GM21381 (cell line): ENCODE data around the gene METTL22.

Experiments
- ATAC-seq: cut with Tn5 transposase; IDR thresholded peaks from one replicate; pipeline ENCODE4 v1.9.1; 2021; ENCODE audit warnings: mild to moderate bottlenecking, moderate library complexity; ENCODE audit not compliant: unreplicated experiment

METTL22 gene, protein sequence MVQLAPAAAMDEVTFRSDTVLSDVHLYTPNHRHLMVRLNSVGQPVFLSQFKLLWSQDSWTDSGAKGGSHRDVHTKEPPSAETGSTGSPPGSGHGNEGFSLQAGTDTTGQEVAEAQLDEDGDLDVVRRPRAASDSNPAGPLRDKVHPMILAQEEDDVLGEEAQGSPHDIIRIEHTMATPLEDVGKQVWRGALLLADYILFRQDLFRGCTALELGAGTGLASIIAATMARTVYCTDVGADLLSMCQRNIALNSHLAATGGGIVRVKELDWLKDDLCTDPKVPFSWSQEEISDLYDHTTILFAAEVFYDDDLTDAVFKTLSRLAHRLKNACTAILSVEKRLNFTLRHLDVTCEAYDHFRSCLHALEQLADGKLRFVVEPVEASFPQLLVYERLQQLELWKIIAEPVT

DNA sequence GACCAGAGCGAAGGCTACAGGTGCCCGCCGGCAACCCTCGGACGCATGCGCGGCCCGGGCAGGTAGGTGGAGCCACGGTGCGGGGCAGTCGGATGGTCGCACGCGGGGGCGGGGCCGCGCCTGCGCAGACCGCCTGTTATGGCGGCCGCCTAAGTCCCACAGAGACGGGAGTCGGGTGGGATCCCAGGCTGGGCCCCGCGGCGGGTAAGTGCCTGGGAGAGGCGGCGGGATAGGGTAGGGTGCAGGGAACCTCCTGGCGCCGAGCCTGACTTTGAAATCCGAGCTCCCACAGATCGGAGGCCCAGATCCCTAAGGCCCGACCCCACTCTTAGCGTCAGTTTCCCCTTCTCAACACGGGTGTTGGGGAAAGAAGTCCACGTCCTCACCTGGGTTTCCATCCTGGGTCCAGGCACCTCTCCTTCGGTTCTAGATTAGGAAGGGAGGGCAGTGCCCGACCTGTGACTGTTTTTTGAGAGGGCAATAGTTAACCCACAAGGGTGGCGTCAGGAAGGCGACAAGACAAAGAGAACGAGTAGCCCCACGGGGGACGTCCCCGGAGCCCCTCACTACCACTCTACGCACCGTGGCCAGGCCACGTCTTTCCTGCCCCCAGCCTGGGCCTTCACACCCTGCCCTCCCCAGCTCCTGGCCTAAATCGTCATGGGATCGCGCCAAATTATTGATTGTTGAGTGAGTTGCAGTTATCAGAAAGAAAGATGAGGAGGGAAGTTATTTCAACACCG lies at the start of gene METTL22:
METTL22 (plus strand) TSS at position 127 of the 743 bp plus-strand sequence. CDS start 3,968 bp downstream, outside the sequence.
- ATAC-seq: peak; percentile 91

DNA sequence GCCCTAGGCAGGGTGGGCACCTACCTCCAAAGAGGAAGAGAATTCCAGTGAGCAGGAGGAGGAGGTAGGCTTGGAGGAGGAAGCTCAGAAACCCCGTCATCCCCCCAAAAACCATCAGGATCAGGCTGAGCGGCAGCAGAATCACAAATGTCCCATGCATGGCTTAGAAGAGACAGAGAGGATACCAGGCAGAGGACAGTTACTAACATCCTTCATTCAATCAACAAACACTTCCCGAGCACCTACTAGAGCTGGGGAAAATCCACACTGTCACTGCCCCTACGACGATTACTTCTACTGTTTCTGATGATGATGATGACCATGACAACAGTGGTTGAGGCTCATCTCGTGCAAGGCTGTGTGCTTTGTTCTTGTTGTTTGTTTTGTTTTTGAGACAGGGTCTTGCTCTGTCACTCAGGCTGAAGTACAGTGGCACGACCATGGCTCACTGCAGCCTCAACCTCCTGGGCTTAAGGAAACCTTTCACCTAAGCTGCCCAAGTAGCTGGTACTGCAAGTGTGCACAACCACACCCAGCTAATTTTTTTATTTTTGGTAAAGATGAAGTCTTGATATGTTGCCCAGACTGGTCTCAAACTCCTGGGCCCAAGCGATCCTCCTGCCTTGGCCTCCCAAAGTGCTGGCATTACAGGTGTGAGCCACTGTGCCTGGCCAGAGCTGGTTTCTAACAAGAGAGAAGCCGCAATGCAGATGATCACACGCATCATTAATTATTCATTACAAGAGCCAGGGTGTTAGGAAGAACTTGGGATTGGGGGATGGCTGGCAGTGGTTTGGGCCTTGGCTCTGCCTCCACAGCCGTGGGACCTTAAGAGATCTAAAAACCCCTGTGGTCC lies 49.2 kb upstream of the METTL22 start:
- ATAC-seq: no peak

DNA sequence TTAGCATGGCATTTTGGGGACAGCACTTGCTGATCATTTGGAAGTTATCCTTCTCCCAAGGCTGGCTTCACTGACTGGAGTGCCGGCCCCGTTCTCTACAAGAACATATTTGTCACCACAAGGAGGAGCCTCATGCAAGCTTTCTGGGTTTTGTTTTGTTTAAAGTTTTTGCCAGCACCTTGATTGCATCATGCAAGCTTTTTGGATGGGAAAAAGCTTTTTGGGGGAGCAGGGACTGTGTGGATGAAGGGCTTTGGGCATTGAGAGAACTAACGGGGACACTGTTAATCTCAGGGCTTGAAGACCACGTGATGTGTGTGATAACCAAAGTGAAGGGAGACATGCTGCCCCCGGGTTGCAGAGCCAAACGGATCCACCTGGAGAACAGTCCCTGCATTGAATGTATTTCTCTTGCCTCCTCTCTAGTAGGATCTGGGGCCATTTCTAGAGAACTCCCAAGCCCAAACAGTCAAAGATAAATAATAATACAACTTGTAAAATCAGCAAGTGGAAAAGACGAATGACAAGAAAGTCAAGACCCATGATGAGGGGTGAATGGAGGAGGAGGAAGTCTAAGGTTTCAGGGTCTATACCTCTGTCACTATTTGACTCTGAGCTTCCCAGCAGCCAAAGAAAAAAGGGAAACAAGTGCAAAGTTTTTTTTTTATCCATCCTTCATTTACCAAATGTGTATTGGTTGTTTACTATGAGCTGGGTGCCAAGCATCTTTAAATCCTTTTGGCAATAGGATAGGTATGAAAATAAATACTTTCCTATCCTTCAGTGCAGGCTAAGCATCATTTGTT lies 48.4 kb upstream of the METTL22 start:
- no peak for ATAC-seq

DNA sequence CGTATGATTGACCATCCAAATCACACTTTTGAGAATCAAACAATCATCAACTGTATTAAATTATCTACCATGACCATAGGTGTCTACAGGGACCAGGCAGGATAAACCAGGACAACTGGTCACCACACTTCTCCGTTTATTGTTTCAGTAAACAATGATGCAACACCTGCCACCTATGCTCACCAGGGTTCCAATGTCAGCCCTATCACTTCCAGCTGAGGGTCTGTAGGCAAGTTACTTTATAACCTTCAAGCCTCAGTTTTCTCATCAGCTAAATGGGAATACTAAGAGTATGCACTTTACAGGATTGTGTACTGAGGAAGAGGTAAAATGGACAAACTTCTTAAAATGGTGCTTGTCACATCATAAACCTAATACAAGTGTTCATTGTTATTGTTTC lies 46.1 kb upstream of the METTL22 start:
- no peak for ATAC-seq

DNA sequence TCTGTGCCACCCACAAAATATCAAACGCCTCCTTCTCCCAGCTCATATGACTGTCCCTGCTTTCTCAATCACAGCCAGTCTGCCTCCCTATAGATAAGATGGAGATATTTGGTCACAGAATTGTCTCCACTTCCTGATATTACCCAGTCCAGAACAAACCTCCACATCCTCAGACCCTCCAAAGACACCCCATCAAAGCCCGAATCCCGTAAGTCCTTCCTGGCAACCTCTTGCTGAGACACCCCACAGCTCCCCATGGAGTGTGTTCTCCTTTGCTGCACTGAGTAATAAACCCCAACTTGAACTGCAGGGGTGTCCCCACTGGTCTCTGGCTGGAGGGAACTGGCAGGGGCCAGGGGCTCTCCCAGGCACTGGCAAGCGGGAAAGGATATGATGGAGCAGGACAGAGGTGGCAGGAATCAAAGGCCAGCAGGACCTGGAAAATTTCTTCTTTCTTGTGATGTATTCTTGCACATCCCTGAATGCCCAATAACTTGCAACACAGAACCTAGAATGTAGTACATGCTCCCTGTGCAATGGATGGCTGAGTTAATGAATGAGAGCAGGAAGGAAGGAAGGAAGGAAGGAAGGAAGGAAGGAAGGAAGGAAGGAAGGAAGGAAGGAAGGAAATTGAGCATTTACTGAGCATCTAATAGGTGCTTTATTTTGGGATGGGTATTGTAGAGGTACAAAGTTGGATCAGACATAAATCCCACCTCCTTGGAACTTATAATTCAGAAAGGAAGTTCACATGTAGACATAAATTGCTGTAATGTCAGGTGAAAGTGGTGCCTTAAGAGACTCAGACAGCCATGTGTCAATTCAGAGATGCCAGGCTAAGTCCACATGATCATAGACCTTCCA lies 45.1 kb upstream of the METTL22 start:
- no peak for ATAC-seq

DNA sequence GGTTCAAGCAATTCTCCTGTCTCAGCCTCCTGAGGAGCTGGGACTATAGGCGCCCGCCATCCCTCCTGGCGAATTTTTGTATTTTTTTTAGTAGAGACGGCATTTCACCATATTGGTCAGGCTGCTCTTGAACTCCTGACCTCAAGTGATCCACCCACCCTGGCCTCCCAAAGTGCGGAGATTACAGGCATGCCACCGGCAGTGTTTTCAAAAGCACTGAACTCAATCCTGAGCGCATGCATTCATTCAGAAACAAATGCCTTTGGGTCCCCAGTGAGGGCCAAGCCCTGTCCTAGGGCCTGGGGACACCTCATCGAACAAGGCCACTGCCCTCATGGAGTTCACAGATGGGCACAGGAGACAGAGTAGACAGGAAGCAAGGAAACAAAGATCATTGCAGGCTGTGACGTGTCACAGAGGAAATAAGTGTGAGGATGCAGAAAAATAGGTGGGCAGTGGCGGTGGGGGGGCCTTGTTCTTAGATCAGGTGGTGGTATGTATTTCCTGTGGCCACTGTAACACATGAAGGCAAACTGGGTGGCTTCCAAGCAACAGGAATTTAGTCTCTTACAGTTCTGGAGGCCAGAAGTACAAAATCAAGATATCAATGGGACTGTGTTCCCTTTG lies 43.7 kb upstream of the METTL22 start:
- no peak for ATAC-seq

DNA sequence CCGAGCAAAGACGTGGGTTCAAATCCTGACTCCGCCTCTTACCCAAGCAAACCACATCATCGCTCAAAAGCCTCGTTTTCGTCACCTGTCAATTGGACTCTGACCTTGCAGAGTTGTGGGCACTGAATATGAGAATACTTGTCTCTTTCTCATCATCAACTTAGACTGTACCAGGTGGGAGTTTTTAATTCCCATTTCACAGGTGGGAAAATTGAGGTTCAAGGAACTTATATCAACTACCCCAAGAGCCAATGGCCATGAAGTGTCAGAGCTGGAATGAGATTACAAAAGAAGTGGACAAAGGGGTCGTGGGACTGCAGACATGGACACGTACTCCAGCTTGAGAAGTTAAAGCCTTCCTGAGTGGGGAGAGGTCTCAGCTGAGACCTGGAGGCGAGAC lies 41.9 kb upstream of the METTL22 start:
- ATAC-seq: no peak

DNA sequence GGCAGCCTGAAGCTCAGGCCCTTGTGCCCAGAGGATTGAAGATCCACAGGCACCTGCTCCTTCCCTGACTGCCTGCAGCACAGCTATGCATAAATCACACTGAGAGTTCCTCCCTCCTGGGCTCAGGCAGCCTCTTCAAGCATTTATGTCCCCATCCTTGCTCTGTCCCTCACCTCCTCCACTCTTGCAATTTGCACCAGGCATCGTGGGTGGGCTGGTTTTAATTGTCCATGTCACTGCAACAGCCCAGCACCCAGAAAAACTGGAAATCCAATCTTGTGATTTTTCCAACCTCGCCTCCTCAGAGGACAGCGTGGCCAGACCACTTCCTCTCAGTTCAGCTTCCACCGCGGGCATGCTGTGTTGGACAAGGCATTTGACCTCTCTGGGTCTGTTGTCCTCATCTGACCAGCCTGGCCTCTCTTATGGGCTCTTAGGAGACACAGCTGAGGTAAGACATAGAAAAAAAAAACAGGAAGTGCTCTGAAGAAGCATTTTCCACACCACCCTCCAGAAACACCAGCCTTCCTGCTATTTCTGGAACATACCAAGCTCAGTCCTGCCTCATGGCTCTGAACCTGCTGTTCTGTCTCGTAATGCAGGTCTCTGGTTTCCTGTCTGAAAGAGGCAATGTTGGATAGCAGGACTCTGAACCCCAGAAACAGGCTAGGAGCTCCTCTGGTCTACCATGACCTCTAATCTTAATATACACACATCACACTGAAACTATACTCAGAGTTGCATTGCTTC lies 39.5 kb upstream of the METTL22 start:
- no peak for ATAC-seq

DNA sequence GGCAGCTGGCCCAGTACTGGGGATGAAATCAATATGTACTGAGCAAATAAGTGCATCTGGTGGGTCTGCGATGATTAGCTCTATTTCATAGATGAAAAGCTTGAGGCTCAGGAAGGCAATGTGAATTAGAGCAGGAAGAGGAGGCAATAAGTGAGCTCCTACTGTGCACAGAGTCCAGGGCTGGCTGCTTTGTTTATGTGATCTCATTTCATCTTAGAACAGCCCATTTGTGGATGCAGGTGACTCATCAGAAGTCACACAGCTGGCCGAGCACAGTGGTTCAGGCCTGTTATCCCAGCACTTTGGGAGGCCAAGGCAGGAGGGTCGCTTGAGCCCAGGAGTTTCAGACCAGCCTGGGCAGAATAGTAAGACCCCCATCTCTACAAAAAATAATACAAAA lies 38.3 kb upstream of the METTL22 start:
- no peak for ATAC-seq

DNA sequence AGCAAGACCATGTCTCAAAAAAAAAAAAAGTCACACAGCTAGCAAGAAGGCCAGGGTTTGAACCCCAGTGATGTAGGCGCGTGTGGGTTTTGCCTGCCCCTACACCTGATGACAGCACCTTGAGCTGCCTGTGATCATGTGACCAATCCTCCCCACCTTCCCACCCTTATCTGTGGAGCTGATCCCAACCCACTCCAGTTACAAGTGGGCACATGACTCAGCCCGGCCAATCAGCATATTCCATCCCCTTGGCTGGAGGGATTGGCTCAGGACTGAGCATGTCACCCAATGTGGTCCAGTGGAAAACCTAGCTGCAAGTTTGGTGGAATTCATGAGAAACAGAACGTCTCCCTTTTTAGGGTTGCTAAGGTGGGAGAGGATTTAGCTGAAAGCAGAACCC lies 37.8 kb upstream of the METTL22 start:
- no peak for ATAC-seq

DNA sequence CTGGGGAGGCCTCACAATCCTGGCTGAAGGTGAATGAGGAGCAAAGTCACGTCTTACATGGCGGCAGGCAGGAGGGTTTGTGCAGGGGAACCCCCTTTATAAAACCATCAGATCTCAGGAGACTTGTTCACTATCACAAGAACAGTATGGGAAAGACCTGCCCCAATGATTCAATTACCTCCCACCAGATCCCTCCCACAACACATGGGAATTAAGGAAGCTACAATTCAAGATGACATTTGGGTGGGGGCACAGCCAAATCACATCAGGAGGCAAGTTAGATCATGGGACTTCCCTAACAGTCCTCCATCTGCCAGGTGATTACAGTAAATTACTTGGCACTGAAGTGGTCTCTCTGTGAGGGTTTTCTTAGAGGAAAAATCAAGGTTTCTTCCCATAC lies 36.5 kb upstream of the METTL22 start:
- no peak for ATAC-seq

DNA sequence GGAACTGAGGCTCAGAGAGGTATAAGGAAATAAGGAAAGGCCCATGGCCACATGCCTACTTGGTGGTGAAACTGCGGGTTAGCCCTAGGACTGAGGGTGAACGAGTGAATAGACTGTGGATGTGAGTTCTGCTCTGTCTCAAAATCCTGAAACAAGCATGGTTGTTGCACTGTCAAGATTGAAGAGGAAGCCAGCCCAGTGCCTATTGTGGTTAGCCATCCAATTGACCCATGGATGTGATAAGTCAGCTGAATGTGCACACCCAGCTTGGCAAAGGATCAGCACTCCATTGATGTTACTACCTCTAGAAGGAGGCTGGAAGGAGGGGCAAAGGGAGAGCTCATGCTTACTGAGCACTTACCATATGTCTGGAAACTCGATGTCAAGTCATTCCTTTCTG lies 35.6 kb upstream of the METTL22 start:
- no peak for ATAC-seq

DNA sequence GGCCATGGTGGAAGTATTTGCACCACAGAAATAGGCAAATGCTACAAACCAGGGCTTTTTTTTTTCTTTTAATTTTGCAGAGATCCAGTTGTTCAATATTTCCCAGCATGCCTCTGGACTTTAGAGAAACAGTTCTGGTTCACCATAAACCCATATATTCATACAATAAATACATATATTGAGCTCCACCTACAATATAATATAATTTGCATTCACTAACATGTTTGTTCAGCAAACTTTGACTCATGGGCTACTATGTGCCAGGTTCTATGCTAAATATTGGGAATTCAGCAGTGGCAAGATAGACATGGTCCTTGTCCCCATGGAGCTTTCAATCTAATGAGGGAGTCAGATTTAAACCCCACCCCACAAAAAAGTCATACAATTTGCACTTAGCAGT lies 34.4 kb upstream of the METTL22 start:
- ATAC-seq: no peak

DNA sequence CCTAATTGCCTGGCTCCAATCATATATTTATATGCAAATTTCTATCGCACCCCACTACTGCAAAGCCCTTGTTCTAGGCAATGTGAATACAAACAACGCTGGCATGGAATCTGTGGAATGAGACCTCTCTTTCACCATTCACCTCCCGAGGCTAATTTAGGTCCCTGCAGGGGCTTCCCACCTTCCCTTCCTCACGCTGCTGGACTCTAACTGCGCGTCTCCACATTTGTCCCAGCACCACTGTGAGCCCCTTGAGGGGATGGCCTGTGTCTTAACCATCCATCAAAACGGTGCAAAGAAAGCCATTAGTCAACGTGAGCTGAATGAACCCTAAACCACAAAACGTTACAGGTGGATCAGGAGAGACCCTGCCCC lies 32.8 kb upstream of the METTL22 start:
- no peak for ATAC-seq

DNA sequence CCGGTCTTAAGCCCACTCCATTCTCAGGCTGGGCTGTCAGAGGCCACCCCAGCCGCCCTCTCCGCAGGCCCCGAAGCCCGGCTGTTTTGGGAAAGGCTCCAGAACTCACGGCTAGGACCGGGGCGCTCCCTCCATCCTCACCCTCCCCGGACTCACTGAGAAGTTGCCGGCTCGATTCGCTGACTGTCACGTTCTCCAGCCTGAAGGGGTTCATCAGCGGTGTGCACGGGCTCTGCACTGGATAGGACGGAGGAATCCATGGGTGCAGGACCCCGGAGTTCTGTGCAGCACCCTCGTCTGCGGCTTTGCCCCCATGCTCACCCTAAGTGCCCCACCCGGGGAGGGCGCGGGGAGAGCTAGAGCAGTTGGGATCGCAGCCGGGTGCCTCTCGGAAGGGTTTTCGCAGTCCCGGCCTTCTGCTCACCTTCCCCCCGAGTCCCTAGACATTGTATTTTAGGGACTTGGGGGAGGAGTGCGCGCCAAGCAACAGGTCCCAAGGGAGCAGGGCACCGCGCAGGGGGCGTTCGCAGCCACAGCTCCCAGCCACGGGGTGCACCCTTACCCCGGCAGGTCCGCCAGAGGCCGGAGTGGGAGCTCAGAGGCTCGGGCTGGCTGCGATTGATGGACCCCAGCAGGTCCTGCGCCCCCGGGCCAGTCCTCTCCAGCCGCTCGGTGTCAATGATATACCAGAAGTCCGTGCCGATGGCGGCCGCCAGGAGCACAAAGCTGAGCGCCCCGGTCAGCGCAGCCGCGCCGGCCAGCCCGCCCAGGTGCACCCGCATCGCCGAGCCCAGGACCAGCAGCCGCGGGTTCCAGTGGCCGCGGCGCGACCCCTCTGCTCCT lies 32.2 kb upstream of the METTL22 start:
- ATAC-seq: no peak

DNA sequence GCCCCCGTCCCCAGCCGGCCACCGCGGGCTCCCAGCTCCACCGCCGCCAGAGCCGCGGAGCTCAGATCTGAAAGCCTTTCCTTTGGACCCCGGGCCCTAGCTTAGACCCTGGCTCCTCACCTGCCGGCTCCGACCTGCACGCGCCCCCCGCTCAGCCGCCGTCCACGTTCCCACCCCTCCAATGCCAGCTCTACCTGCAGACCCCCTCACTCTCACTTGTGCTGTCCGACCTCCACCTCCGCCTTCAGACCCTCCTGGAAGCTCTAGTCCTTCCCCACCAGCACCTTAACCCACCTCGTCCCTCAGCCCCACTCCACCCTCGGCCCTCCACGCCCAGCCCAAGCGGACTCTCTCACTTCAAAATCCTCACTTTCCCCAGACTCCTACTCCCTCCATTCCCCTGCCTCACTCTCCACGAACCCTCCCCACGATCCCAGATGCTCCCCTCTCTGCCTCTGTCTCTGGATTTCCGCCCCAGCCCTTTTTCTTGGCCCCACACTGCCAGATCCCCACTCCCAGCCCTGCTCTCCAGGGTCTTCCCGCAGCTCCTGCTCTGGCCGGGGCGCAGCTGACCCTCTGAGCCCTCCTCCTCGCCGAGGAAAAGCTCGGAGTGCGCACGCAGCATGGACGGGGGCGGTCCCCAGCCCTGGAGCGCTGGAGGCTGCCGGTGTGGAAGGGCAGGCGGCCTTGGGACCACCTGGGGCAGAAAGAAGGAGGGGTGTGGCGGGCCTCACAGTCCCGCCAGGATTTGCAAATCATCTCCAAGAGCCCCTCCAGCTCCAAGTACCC lies 31.4 kb upstream of the METTL22 start, which contains the start of gene TMEM114:
TMEM114 (minus strand) TSS at position 612 of the 789 bp plus-strand sequence. CDS start 673 bp downstream, outside the sequence.
- ATAC-seq: no peak

DNA sequence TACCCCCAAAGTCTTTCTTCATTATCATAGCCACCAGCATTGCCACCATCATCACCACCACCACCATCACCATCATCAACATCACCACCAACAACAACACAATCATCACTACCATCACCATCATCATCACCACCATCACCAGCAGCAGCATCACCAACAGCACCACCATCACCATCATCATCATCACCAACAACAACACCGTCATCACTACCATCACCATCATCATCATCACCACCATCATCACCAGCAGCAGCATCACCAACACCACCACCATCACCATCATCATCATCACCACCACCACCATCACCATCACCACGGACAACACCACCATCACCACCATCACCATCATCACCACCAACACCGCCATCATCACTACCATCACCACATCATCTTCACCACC lies 30.7 kb upstream of the METTL22 start:
- ATAC-seq: no peak
